Stimulated activated CD8-positive, alpha-beta memory T cell treated with anti-CD3 and anti-CD28 coated beads, Interleukin-15, amount 100 ng/mL, for 48 hours (primary cell): Measurements from ENCODE around the gene BTN3A1.
"Not testable (repeated sequence)": the region's sequence is repeated elsewhere in the genome, so short reads cannot be mapped to it uniquely, and the experiment has no call there.

ENCODE experiments used
- DNase-seq, 2 donors: peaks; one replicate each; pipeline ENCODE4 v3.0.0-alpha.2; 2020; ENCODE audit warnings: low read depth in 2 of 2

The BTN3A1 gene

GRCh38 chr6:26415036-26415614, 13.1 kb downstream of the BTN3A1 start:
- DNase-seq = no peak

GRCh38 chr6:26415791-26416190, 13.7 kb downstream of the BTN3A1 start:
- no peak for DNase-seq

- no peak for DNase-seq
Measured at GRCh38 chr6:26416288-26416687, 14.2 kb downstream of the BTN3A1 start.

- DNase-seq = not testable (repeated sequence)
Measured at GRCh38 chr6:26418077-26418476, 16.0 kb downstream of the BTN3A1 start.

- DNase-seq = not testable (repeated sequence)
Measured at GRCh38 chr6:26418795-26419194, 16.7 kb downstream of the BTN3A1 start.

GRCh38 chr6:26420688-26421171, 18.7 kb downstream of the BTN3A1 start:
- DNase-seq = no peak

- peak in 1 of 2 donors; percentile 10 for DNase-seq
Measured at GRCh38 chr6:26421259-26422144, 19.4 kb downstream of the BTN3A1 start.

GRCh38 chr6:26422329-26422728, 20.3 kb downstream of the BTN3A1 start:
- no peak for DNase-seq

GRCh38 chr6:26426691-26427450, 24.8 kb downstream of the BTN3A1 start:
- DNase-seq = no peak

GRCh38 chr6:26427451-26427809, 25.4 kb downstream of the BTN3A1 start:
- no peak for DNase-seq

GRCh38 chr6:26428206-26428605, 26.1 kb downstream of the BTN3A1 start:
- DNase-seq = no peak

- no peak for DNase-seq
Measured at GRCh38 chr6:26430787-26431186, 28.7 kb downstream of the BTN3A1 start.

GRCh38 chr6:26431258-26432172, 29.4 kb downstream of the BTN3A1 start:
- no peak for DNase-seq

GRCh38 chr6:26432627-26433201, 30.6 kb downstream of the BTN3A1 start:
- DNase-seq = no peak

- DNase-seq = not testable (repeated sequence)
Measured at GRCh38 chr6:26433680-26434079, 31.6 kb downstream of the BTN3A1 start.

- DNase-seq = no peak
Measured at GRCh38 chr6:26436018-26436417, 33.9 kb downstream of the BTN3A1 start.

- no peak for DNase-seq
Measured at GRCh38 chr6:26437550-26437949, 35.5 kb downstream of the BTN3A1 start.

GRCh38 chr6:26438000-26438399, 35.9 kb downstream of the BTN3A1 start:
- DNase-seq = no peak

GRCh38 chr6:26439151-26440125, 37.4 kb downstream of the BTN3A1 start:
- no peak for DNase-seq

GRCh38 chr6:26440977-26441358, 38.9 kb downstream of the BTN3A1 start:
- DNase-seq = no peak
